MCF 10A (cell line): ENCODE results near the gene CPLX3. TPM values are rescaled to one million over a fixed set of nuclear protein-coding genes. Genes with fewer than 3 reads are reported as not detected.

Source experiments
- BruUV-seq: library from RNA; stranded (reverse); fragments of 400-500 nt; replicated peaks from 2 replicates; lab custom pipeline; 2021; lab: Mats Ljungman, UMichigan
- CTCF ChIA-PET: fragments of 300-600 bp; sonication (Branson Sonifier 250); formaldehyde crosslinking; extraction: SDS; loops from one replicate; lab custom pipeline; 2021; ENCODE audit warnings: antibody characterized with exemption, inconsistent platforms; lab: Yijun Ruan, JAX
- POLR2A ChIA-PET: fragments of 300-600, 350-650 bp; sonication (Branson Sonifier 250); formaldehyde crosslinking; extraction: SDS; loops from one replicate; lab custom pipeline; 2020; ENCODE audit warnings: antibody characterized with exemption, inconsistent platforms; lab: Yijun Ruan, JAX
- DNase-seq: peaks from one replicate; pipeline ENCODE4 v3.0.0-alpha.2; 2018; ENCODE audit not compliant: unreplicated experiment
- H3K27ac Mint-ChIP-seq: one replicate; pipeline ENCODE4 v1.8.0; 2022; ENCODE audit warnings: mild to moderate bottlenecking, low read depth, mixed read lengths; ENCODE audit not compliant: unreplicated experiment
- H3K27me3 Mint-ChIP-seq: one replicate; pipeline ENCODE4 v1.8.0; 2022; ENCODE audit warnings: mixed read lengths; ENCODE audit not compliant: insufficient read depth, unreplicated experiment
- H3K36me3 Mint-ChIP-seq: one replicate; pipeline ENCODE4 v1.8.0; 2022; ENCODE audit warnings: mild to moderate bottlenecking, moderate library complexity, mixed read lengths; ENCODE audit not compliant: insufficient read depth, unreplicated experiment
- H3K4me1 Mint-ChIP-seq: one replicate; pipeline ENCODE4 v1.8.0; 2022; ENCODE audit warnings: mixed read lengths; ENCODE audit not compliant: insufficient read depth, unreplicated experiment
- H3K4me3 Mint-ChIP-seq: one replicate; pipeline ENCODE4 v1.8.0; 2022; ENCODE audit warnings: mild to moderate bottlenecking, moderate library complexity, mixed read lengths; ENCODE audit not compliant: unreplicated experiment
- H3K9me3 Mint-ChIP-seq: one replicate; pipeline ENCODE4 v1.8.0; 2022; ENCODE audit warnings: mixed read lengths; ENCODE audit not compliant: unreplicated experiment
- intact Hi-C: fragments of 100-400 bp; cut with micrococcal nuclease; formaldehyde crosslinking; loops from 2 replicates; pipeline ENCODE4 v1.14.1; 2022
- total RNA-seq: library from RNA; stranded (reverse); gene quantifications from 2 replicates; pipeline ENCODE4 v1.2.3, GENCODE V29; 2022
- TF ChIP-seq, protein P1 (sequence below): fragments of 200-600 bp; IDR thresholded peaks from one replicate; pipeline ENCODE4 v1.8.0; 2022; ENCODE audit warnings: antibody characterized with exemption, mild to moderate bottlenecking; ENCODE audit not compliant: unreplicated experiment

CPLX3 gene
- total RNA-seq, 1 experiment from 2014 or later = not detected

DNA sequence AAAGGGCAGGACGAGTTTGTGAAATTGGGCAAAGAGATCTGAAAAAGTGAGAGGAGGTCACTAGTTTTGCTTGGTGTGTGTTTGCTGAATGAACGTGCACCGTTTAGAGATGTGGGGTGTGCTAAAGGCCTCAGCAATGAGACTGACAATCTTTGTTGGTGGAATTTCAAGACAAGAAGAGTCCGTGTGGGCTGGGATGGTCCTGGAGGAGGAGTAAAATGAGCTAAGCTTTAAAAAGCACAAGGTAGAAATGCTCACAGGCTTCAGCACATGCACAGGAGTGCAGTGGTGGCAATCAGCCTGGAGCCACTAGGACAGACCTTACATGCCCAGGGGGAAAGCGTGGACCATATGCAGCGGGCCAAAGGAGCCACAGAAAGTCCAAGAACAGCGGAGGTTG is 1.5 kb upstream of the CPLX3 start:
- Mint-ChIP-seq H3K27ac (no peak overlapping the region), H3K4me1 (no peaks in the 10 kb centered on the region), H3K36me3 (no peaks in the 10 kb centered on the region), H3K4me3 (no peak overlapping the region), H3K9me3 (no peaks in the 10 kb centered on the region), H3K27me3 (peaks cover 35% of the 10 kb centered on the region)
- TF ChIP-seq, protein P1, sequence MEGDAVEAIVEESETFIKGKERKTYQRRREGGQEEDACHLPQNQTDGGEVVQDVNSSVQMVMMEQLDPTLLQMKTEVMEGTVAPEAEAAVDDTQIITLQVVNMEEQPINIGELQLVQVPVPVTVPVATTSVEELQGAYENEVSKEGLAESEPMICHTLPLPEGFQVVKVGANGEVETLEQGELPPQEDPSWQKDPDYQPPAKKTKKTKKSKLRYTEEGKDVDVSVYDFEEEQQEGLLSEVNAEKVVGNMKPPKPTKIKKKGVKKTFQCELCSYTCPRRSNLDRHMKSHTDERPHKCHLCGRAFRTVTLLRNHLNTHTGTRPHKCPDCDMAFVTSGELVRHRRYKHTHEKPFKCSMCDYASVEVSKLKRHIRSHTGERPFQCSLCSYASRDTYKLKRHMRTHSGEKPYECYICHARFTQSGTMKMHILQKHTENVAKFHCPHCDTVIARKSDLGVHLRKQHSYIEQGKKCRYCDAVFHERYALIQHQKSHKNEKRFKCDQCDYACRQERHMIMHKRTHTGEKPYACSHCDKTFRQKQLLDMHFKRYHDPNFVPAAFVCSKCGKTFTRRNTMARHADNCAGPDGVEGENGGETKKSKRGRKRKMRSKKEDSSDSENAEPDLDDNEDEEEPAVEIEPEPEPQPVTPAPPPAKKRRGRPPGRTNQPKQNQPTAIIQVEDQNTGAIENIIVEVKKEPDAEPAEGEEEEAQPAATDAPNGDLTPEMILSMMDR = no peak
- BruUV-seq = no TSS peak
- POLR2A ChIA-PET = no interaction called here
- CTCF ChIA-PET = interaction anchor here (0.6 kb wide), 1 partner anchor 50 kb away, joined by 3 read pairs; no protein-coding TSS in a partner anchor
- no peak for DNase-seq
- intact Hi-C loops = no loop called here

DNA sequence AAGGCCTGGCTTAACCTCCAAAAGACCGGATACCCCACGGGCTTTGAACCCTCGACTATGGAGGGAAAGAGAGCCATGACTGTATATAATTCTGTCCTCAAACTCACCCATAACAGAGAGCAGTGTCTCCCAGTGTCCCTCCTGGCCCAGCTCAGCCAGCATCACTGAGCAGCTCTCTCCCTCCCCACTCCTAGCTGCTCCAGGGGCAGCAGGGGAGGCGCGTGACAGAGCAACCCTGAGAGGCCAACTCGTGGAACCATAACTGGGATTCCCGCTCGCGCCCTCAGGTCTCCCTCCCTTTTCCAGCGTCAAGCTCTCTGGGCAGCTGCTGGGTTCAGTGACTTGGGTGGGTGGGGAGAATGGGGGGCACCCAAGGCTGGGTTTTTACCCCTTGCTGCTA is 561 bp upstream of the CPLX3 start:
- H3K4me3 Mint-ChIP-seq = no peak overlapping the region
- H3K9me3 Mint-ChIP-seq = no peaks in the 10 kb centered on the region
- intact Hi-C loops = no loop called here
- H3K27ac Mint-ChIP-seq = no peak overlapping the region
- no peak for DNase-seq
- no peaks in the 10 kb centered on the region for H3K36me3 Mint-ChIP-seq
- POLR2A ChIA-PET = no interaction called here
- H3K27me3 Mint-ChIP-seq = peaks cover 35% of the 10 kb centered on the region
- no peaks in the 10 kb centered on the region for H3K4me1 Mint-ChIP-seq
- CTCF ChIA-PET = interaction anchor here (0.5 to 1.1 kb wide), 3 partner anchors 17 to 75 kb away, joined by 3 to 4 read pairs (median 4); partner anchors contain the start of gene ULK3
- TF ChIP-seq, protein P1 = no peak
- no TSS peak for BruUV-seq

DNA sequence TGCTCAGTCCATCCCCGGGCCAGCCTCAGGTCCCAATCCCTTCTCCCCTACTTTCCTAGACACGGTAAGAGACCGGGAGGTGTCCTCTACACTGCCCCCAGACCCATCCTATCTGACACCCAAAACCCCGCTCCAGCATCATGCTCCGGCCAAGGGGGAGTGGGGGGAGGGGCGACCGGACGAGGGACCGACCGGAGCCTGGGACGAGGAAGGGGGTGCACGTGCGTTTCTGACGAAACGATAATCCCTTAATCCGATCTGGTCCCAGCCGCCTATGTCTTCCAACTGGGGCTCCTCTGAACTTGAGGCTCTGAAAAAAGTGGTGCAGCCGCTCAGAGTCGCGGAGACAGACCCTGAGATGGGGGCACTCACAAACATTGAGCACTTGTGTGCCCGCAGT is 494 bp downstream of the CPLX3 start:
- Mint-ChIP-seq H3K9me3 (no peaks in the 10 kb centered on the region), H3K4me1 (no peaks in the 10 kb centered on the region), H3K27ac (no peak overlapping the region)

DNA sequence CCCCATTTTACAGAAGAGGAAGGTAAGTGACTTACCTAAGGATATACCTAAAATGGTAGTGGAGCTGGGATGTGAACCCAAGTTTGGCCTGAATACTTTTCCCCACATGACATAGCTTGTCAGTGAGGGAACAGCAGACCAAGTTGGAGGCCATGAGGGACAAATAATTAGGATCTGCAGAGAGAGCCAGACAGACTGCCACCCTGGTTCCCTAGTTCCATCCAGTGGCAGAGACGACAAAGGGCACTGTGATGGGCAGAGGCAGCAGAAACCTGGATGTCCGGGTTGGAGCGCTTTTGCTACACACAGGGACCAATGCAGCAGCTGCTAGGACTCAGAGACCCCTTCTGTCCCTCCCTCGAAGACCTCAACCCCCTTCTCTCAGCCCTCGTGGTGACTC is 1.2 kb downstream of the CPLX3 start:
- no peak overlapping the region for H3K27ac Mint-ChIP-seq
- CTCF ChIA-PET = interaction anchor here (1.0 to 1.7 kb wide), 2 partner anchors 47 to 55 kb away, joined by 3 to 7 read pairs; no protein-coding TSS in a partner anchor
- BruUV-seq = no TSS peak

More for the DNA sequence above, 494 bp downstream of the CPLX3 start:
- no peaks in the 10 kb centered on the region for H3K36me3 Mint-ChIP-seq
- intact Hi-C loops = no loop called here
- POLR2A ChIA-PET = no interaction called here
- H3K27me3 Mint-ChIP-seq = peaks cover 35% of the 10 kb centered on the region
- CTCF ChIA-PET = interaction anchor here (0.8 to 1.0 kb wide), 2 partner anchors 55 to 193 kb away, joined by 3 read pairs; no protein-coding TSS in a partner anchor
- no peak for DNase-seq
- BruUV-seq = no TSS peak
- no peak overlapping the region for H3K4me3 Mint-ChIP-seq
- TF ChIP-seq, protein P1 = no peak

More for the DNA sequence above, 1.2 kb downstream of the CPLX3 start:
- no peak for DNase-seq
- intact Hi-C loops = no loop called here
- TF ChIP-seq, protein P1 = no peak
- Mint-ChIP-seq H3K4me3 (no peak overlapping the region), H3K9me3 (no peaks in the 10 kb centered on the region), H3K4me1 (no peaks in the 10 kb centered on the region), H3K36me3 (no peaks in the 10 kb centered on the region), H3K27me3 (peaks cover 35% of the 10 kb centered on the region)
- POLR2A ChIA-PET = no interaction called here
